Measurements from ENCODE around the gene CACNA1C. TPM values are rescaled to one million over a fixed set of nuclear protein-coding genes. Genes with fewer than 3 reads are reported as not detected.
"Not testable (repeated sequence)": the region's sequence is repeated elsewhere in the genome, so short reads cannot be mapped to it uniquely, and the experiment has no call there.

CACNA1C gene
- polyA plus RNA-seq, 2 donors, result 2.1 to 2.5 TPM

DNA sequence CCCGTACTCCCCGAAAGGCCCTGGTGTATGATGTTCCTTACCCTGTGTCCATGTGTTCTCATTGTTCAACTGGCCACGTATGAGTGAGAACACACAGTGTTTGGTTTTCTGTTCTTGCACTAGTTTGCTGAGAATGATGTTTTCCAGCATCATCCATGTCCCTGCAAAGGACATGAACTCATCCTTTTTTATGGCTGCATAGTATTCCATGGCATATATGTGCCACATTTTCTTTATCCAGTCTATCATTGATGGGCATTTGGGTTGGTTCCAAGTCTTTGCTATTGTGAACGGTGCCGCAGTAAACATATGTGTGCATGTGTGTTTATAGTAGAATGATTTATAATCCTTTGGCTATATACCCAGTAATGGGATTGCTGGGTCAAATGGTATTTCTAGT lies 49.9 kb downstream of the CACNA1C start:
- not testable (repeated sequence) for H3K9me3 ChIP-seq (ENCODE audit: control insufficient read depth in 2 of 2, insufficient read depth in 1 of 2, low read depth in 1 of 2, low read length in 1 of 2); H3K27me3 ChIP-seq (ENCODE audit: control insufficient read depth in 1 of 2, insufficient read depth in 2 of 2, low read length in 2 of 2); H3K4me1 ChIP-seq (ENCODE audit: control insufficient read depth in 2 of 2, insufficient read depth in 2 of 2, low read length in 1 of 2); H3K4me3 ChIP-seq (ENCODE audit: low read depth in 1 of 2, low read length in 2 of 2); H3K27ac ChIP-seq (ENCODE audit: low read depth in 2 of 2, low read length in 1 of 2); H3K36me3 ChIP-seq (ENCODE audit: control insufficient read depth in 2 of 2, insufficient read depth in 2 of 2, low read length in 1 of 2)
- WGBS, 2 donors, result 78 to 90% methylated on average over 5 of the region's 5 CpGs

DNA sequence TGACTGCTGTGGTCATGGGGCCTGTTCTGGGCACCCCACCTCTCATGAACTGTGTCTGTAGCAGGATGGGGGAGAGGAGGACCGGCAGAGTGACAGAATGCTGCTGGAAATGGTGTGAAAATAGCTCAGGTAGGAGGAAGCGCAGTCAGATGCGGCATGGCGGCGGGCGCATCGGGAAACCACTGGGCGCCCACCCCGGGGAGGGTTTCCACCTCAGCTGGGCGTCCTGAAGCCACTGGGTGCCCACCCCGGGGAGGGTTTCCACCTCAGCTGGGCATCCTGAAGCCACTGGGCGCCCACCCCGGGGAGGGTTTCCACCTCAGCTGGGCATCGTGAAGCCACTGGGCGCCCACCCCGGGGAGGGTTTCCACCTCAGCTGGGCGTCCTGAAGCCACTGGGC lies 52.6 kb downstream of the CACNA1C start:
- not testable (repeated sequence) for H3K27me3 ChIP-seq (ENCODE audit: control insufficient read depth in 1 of 2, insufficient read depth in 2 of 2, low read length in 2 of 2); H3K27ac ChIP-seq (ENCODE audit: low read depth in 2 of 2, low read length in 1 of 2); H3K4me3 ChIP-seq (ENCODE audit: low read depth in 1 of 2, low read length in 2 of 2); H3K9me3 ChIP-seq (ENCODE audit: control insufficient read depth in 2 of 2, insufficient read depth in 1 of 2, low read depth in 1 of 2, low read length in 1 of 2); H3K36me3 ChIP-seq (ENCODE audit: control insufficient read depth in 2 of 2, insufficient read depth in 2 of 2, low read length in 1 of 2); H3K4me1 ChIP-seq (ENCODE audit: control insufficient read depth in 2 of 2, insufficient read depth in 2 of 2, low read length in 1 of 2)
- WGBS, 2 donors, result 94 to 95% methylated on average over 16 to 17 of the region's 17 CpGs

DNA sequence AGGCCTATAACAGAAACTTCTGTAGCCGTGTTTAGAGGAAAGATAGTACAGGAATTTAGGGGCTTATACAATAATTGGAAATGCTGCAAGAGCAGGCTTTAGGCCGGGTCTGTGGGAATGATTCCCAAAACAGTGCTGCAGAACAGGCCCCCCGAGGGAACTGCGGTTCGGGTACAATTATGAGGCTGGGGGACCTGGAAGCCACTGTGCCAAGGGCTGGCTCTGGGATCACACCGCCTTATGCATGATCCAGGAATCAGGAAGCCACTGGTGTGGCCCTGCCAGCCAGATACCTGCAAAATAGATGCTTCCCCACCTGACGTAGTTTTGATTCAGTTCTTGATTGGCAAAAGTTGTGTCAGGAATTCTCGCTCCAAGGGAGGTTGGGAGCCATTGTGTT lies 55.4 kb downstream of the CACNA1C start:
- Histone ChIP-seq H3K27me3 (ENCODE audit: control insufficient read depth in 1 of 2, insufficient read depth in 2 of 2, low read length in 2 of 2) (no peaks in the 10 kb centered on the region), H3K27ac (ENCODE audit: low read depth in 2 of 2, low read length in 1 of 2) (no peak overlapping the region), H3K9me3 (ENCODE audit: control insufficient read depth in 2 of 2, insufficient read depth in 1 of 2, low read depth in 1 of 2, low read length in 1 of 2) (no peaks in the 10 kb centered on the region), H3K36me3 (ENCODE audit: control insufficient read depth in 2 of 2, insufficient read depth in 2 of 2, low read length in 1 of 2) (no peaks in the 10 kb centered on the region), H3K4me3 (ENCODE audit: low read depth in 1 of 2, low read length in 2 of 2) (no peak overlapping the region), H3K4me1 (ENCODE audit: control insufficient read depth in 2 of 2, insufficient read depth in 2 of 2, low read length in 1 of 2) (no peaks in the 10 kb centered on the region)
- WGBS, 2 donors, result 91% methylated on average over 8 of the region's 8 CpGs

DNA sequence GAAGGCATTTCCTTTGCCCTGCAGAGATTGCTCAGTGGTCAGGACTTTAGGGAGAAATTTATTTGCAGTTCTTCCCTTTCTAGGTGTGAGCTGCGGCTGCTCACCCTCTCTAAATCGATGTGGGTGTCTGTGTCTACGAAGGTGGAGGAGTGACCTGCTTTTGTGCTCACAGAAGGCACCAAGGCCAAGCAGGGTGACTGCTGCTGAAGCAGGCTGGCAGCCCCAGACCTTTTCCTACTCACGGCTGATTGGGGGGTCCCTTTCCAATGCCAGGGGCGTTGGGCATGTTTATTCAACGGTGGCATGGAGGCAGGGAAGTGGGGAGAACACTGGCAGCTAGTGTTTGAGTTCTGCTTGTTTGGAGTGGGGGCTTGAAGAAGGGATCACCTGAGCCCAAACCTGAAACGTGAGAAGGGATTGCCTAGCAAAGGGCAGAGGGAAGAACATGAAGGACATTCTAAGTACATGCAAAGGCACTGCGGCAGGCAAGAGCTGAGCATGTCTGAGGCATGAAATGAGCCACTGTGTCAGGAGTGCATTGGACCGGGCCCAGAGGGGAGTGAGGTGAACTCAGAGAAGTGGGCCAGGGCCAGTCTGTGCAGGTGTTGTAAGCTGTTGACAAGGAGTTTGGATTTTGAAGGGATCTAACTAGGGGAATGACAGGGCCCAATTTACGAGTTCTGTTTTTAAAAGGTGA lies 56.3 kb downstream of the CACNA1C start:
- 79% methylated on average over 10 of the region's 10 CpGs for WGBS, 2 donors
- Histone ChIP-seq H3K9me3 (ENCODE audit: control insufficient read depth in 2 of 2, insufficient read depth in 1 of 2, low read depth in 1 of 2, low read length in 1 of 2) (no peaks in the 10 kb centered on the region), H3K36me3 (ENCODE audit: control insufficient read depth in 2 of 2, insufficient read depth in 2 of 2, low read length in 1 of 2) (no peaks in the 10 kb centered on the region), H3K4me3 (ENCODE audit: low read depth in 1 of 2, low read length in 2 of 2) (no peak overlapping the region), H3K27me3 (ENCODE audit: control insufficient read depth in 1 of 2, insufficient read depth in 2 of 2, low read length in 2 of 2) (no peaks in the 10 kb centered on the region), H3K27ac (ENCODE audit: low read depth in 2 of 2, low read length in 1 of 2) (no peak overlapping the region), H3K4me1 (ENCODE audit: control insufficient read depth in 2 of 2, insufficient read depth in 2 of 2, low read length in 1 of 2) (peaks cover 0 to 3% of the 10 kb centered on the region in 2 donors)

DNA sequence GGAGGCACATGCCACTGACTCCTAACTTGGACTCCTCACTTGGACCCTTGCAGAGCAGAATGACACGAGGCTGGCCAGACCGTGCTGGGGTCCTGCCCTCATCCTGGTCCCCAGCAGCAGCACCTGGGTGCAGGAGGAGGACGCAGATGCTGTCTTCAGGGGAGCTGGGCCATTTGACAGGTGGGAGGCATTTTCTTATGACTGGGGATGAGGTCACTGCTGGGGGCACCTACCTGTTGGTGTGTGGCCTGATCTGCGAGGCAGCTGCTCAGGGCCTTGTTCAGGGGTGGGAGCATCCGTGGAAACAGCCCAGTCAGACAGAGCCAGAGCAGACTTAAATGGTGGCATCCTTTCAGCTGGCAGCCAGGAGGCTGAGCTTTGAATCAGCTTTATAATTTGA lies 57.3 kb downstream of the CACNA1C start:
- Histone ChIP-seq H3K4me1 (ENCODE audit: control insufficient read depth in 2 of 2, insufficient read depth in 2 of 2, low read length in 1 of 2) (peaks cover 0 to 3% of the 10 kb centered on the region in 2 donors), H3K4me3 (ENCODE audit: low read depth in 1 of 2, low read length in 2 of 2) (no peak overlapping the region), H3K27me3 (ENCODE audit: control insufficient read depth in 1 of 2, insufficient read depth in 2 of 2, low read length in 2 of 2) (no peaks in the 10 kb centered on the region), H3K27ac (ENCODE audit: low read depth in 2 of 2, low read length in 1 of 2) (no peak overlapping the region), H3K9me3 (ENCODE audit: control insufficient read depth in 2 of 2, insufficient read depth in 1 of 2, low read depth in 1 of 2, low read length in 1 of 2) (no peaks in the 10 kb centered on the region), H3K36me3 (ENCODE audit: control insufficient read depth in 2 of 2, insufficient read depth in 2 of 2, low read length in 1 of 2) (no peaks in the 10 kb centered on the region)
- WGBS, 2 donors, result 80 to 82% methylated on average over 5 of the region's 5 CpGs

DNA sequence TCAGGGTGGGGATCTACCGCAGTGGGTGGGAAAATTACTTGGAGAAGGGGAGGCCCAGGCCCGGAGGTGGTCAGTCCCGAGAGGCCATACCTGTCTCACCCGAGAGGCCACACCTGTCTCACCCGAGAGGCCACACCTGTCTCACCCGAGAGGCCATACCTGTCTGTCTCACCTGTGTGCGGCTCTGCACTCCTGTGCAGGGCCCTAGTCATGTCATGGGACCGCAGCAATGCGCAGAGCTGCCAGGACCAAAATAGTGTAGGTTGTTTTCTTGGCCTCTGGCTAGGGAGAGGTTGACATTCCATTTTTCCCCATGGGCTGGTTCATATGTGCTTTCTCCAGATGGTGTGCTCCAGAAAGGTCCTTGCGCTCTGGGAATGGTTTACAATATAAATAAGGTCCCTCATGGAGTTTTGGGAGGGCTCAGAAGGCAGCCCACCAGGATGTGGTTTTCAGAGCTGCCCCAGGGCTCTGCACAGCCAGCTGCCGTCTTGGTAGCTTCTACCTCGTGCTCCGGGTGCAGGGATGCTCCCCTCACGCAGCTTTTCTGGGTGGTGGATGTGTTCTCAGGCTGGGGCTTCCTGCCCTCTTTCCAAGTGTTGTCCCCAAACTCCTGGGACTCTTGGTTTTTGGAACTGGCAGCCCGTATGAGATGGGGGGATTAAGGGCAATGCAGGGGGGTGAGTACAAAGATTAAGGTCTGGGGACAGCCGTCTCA lies 58.2 kb downstream of the CACNA1C start:
- peaks cover 2 to 3% of the 10 kb centered on the region in 2 donors for H3K4me1 ChIP-seq (ENCODE audit: control insufficient read depth in 2 of 2, insufficient read depth in 2 of 2, low read length in 1 of 2)
- no peak overlapping the region for H3K4me3 ChIP-seq (ENCODE audit: low read depth in 1 of 2, low read length in 2 of 2)
- no peaks in the 10 kb centered on the region for H3K9me3 ChIP-seq (ENCODE audit: control insufficient read depth in 2 of 2, insufficient read depth in 1 of 2, low read depth in 1 of 2, low read length in 1 of 2)
- no peak overlapping the region for H3K27ac ChIP-seq (ENCODE audit: low read depth in 2 of 2, low read length in 1 of 2)
- H3K27me3 ChIP-seq (ENCODE audit: control insufficient read depth in 1 of 2, insufficient read depth in 2 of 2, low read length in 2 of 2), result no peaks in the 10 kb centered on the region
- no peaks in the 10 kb centered on the region for H3K36me3 ChIP-seq (ENCODE audit: control insufficient read depth in 2 of 2, insufficient read depth in 2 of 2, low read length in 1 of 2)
- 74 to 75% methylated on average over 16 of the region's 16 CpGs for WGBS, 2 donors

DNA sequence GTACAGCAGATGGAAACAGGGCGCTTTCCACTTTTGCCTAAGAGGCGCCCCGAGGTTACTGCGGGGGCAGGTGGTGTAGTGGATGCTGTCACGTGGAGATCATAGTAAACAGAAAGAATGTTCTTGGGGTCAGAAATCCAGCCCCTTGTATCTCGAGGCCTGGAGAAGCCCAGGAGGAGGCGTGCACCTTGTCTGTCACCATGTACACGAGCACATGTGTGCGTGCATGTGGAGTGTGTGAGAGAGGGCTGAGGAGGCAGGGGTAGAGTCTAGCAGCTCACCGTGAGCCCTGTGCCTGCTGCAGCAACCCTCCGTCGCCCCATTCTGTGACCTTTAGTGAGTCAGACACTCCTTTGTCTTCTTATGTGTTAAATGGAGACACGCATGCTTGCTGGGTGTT lies 59.0 kb downstream of the CACNA1C start:
- H3K27ac ChIP-seq (ENCODE audit: low read depth in 2 of 2, low read length in 1 of 2), result no peak overlapping the region
- 79 to 80% methylated on average over 13 of the region's 13 CpGs for WGBS, 2 donors
- no peaks in the 10 kb centered on the region for H3K36me3 ChIP-seq (ENCODE audit: control insufficient read depth in 2 of 2, insufficient read depth in 2 of 2, low read length in 1 of 2)
- peaks cover 2 to 3% of the 10 kb centered on the region in 2 donors for H3K4me1 ChIP-seq (ENCODE audit: control insufficient read depth in 2 of 2, insufficient read depth in 2 of 2, low read length in 1 of 2)
- no peaks in the 10 kb centered on the region for H3K9me3 ChIP-seq (ENCODE audit: control insufficient read depth in 2 of 2, insufficient read depth in 1 of 2, low read depth in 1 of 2, low read length in 1 of 2)
- no peaks in the 10 kb centered on the region for H3K27me3 ChIP-seq (ENCODE audit: control insufficient read depth in 1 of 2, insufficient read depth in 2 of 2, low read length in 2 of 2)
- no peak overlapping the region for H3K4me3 ChIP-seq (ENCODE audit: low read depth in 1 of 2, low read length in 2 of 2)

DNA sequence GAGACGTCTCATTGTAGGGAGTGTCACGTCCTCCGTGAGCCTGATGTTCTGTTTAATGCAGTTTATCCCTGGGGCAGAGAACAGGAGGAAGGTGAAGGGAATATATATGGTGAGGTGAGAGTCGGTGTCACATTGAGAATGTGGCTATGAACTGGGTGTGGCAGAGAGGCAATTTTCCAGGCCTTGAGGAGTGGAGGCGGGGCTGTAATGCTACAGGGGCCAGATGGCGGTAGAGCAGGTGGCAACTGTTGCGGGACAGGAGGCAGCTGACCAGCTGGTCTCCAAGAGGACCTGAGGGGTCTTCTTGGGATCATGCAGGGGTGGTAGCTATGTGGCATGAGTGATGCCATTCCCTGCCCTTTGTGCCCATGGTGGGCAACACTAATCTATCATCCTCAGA lies 59.6 kb downstream of the CACNA1C start:
- no peak overlapping the region for H3K4me3 ChIP-seq (ENCODE audit: low read depth in 1 of 2, low read length in 2 of 2)
- peaks cover 2 to 3% of the 10 kb centered on the region in 2 donors for H3K4me1 ChIP-seq (ENCODE audit: control insufficient read depth in 2 of 2, insufficient read depth in 2 of 2, low read length in 1 of 2)
- H3K27ac ChIP-seq (ENCODE audit: low read depth in 2 of 2, low read length in 1 of 2), result no peak overlapping the region
- no peaks in the 10 kb centered on the region for H3K27me3 ChIP-seq (ENCODE audit: control insufficient read depth in 1 of 2, insufficient read depth in 2 of 2, low read length in 2 of 2)
- 82 to 89% methylated on average over 7 of the region's 7 CpGs for WGBS, 2 donors
- no peaks in the 10 kb centered on the region for H3K36me3 ChIP-seq (ENCODE audit: control insufficient read depth in 2 of 2, insufficient read depth in 2 of 2, low read length in 1 of 2)
- H3K9me3 ChIP-seq (ENCODE audit: control insufficient read depth in 2 of 2, insufficient read depth in 1 of 2, low read depth in 1 of 2, low read length in 1 of 2), result no peaks in the 10 kb centered on the region

DNA sequence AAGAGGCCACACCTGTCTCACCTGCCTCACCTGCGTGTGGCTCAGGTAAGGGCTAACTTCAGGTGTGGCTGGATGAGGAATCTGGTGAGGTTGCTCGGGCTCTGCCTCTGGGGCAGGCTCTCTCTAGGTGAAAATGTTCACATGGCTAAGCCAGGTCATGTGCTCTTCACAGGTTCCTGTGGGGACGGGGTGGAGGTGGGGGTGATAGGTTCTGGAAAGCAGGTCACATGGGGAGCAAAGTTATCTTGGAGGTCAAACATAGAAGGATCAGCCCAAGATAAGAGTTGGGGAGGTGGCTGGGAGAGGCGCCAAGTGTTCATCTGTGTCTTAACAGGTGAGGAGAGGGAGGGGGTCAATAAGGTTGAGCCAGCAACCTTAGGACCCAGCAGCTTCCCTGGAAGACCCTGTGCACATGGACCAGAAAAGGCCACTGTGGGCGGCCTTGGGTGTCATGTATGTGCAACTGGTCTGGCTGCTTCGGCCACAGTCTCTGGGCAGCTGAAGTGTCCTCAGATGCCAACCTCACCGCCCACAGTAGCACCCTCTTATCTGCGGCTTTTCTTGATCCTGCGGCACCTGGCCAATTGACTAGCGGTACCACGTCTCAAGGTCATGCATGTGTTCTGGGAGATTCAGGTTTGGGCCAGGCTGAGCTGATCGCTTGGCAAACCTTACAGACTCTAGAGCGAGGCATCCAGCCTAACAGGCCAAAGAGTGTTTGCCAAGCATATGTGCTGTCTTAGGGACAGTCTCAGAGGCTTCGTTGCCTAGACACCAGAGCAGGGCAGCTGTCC lies 60.5 kb downstream of the CACNA1C start:
- WGBS, 2 donors, result 64 to 77% methylated on average over 14 of the region's 14 CpGs
- H3K27ac ChIP-seq (ENCODE audit: low read depth in 2 of 2, low read length in 1 of 2), result peak overlapping the region in 1 of 2 donors; percentile 15
- peaks cover 2 to 3% of the 10 kb centered on the region in 2 donors for H3K4me1 ChIP-seq (ENCODE audit: control insufficient read depth in 2 of 2, insufficient read depth in 2 of 2, low read length in 1 of 2)
- H3K9me3 ChIP-seq (ENCODE audit: control insufficient read depth in 2 of 2, insufficient read depth in 1 of 2, low read depth in 1 of 2, low read length in 1 of 2), result no peaks in the 10 kb centered on the region
- no peaks in the 10 kb centered on the region for H3K36me3 ChIP-seq (ENCODE audit: control insufficient read depth in 2 of 2, insufficient read depth in 2 of 2, low read length in 1 of 2)
- H3K27me3 ChIP-seq (ENCODE audit: control insufficient read depth in 1 of 2, insufficient read depth in 2 of 2, low read length in 2 of 2), result no peaks in the 10 kb centered on the region
- H3K4me3 ChIP-seq (ENCODE audit: low read depth in 1 of 2, low read length in 2 of 2), result no peak overlapping the region

Measured in esophagus (tissue), 2 donors.